ENCODE results near the gene NCOA3.

GRCh38 chr20:47680804-47681529 lies 179.3 kb downstream of the NCOA3 start:
- TF ChIP-seq CTCF (IDR thresholded peaks at IDR 0.05) (no peak), EP300 (IDR thresholded peaks at IDR 0.05) (no peak), POLR2AphosphoS5 (IDR thresholded peaks at IDR 0.05) (no peak)
